HepG2 (cell line): ENCODE measurements around the gene PLPP3. TPM values are rescaled to one million over a fixed set of nuclear protein-coding genes. Genes with fewer than 3 reads are reported as not detected.

ENCODE experiments used
- CBFB ChIP-seq: sonication (generic); formaldehyde crosslinking; IDR thresholded peaks from 2 replicates; pipeline ENCODE4 v1.4.0; 2020; ENCODE audit warnings: missing genetic modification reagents
- GPN1 ChIP-seq: sonication (generic); formaldehyde crosslinking; IDR thresholded peaks from 2 replicates; pipeline ENCODE4 v1.5.1; 2020; ENCODE audit warnings: missing genetic modification reagents, borderline replicate concordance
- IKZF1 ChIP-seq: fragments of 450-650 bp; IDR thresholded peaks from 2 replicates; pipeline ENCODE4 v1.7.1; 2016
- MTF2 ChIP-seq: sonication (generic); formaldehyde crosslinking; IDR thresholded peaks from 2 replicates; pipeline ENCODE4 v1.5.0; 2020; ENCODE audit warnings: missing genetic modification reagents, borderline replicate concordance
- NAIF1 ChIP-seq: sonication (generic); formaldehyde crosslinking; IDR thresholded peaks from 2 replicates; pipeline ENCODE4 v1.5.0; 2020; ENCODE audit warnings: mild to moderate bottlenecking, missing genetic modification reagents, borderline replicate concordance
- PCBP2 ChIP-seq: fragments of 200-400 bp; formaldehyde crosslinking; optimal IDR thresholded peaks from 2 replicates; pipeline ENCODE3; 2018; ENCODE audit warnings: low read length, low read depth; ENCODE audit not compliant: poor library complexity, severe bottlenecking
- RAD21 ChIP-seq: fragments of 450-650 bp; formaldehyde crosslinking; IDR thresholded peaks from 2 replicates; pipeline ENCODE4 v1.5.0; 2020; ENCODE audit warnings: mild to moderate bottlenecking
- RBFOX2 ChIP-seq: fragments of 200-400 bp; formaldehyde crosslinking; IDR thresholded peaks from 2 replicates; pipeline ENCODE4 v1.6.1; 2017; ENCODE audit warnings: low read depth, mild to moderate bottlenecking, low read length
- SOX13 ChIP-seq, 3 experiments: fragments of 450-650 bp in 1 of 3; sonication (generic) in 1 of 3; formaldehyde crosslinking in 1 of 3; IDR thresholded peaks in 2 of 3; conservative IDR thresholded peaks in 1 of 3; 2 replicates each; pipeline versions ENCODE4 v1.5.0 to v1.6.1; 2016 to 2020; ENCODE audit warnings: antibody characterized with exemption in 1 of 3, mild to moderate bottlenecking in 1 of 3, missing compliant biosample characterization in 1 of 3, missing genetic modification reagents in 1 of 3, moderate library complexity in 1 of 3
- SRSF4 ChIP-seq: fragments of 200-400 bp; formaldehyde crosslinking; IDR thresholded peaks from one replicate; pipeline ENCODE4 v1.6.1; 2018; ENCODE audit warnings: mild to moderate bottlenecking, low read depth, low read length, moderate library complexity; ENCODE audit not compliant: poor library complexity, severe bottlenecking
- TBL1XR1 ChIP-seq: fragments of 150-350 bp; IDR thresholded peaks from 2 replicates; pipeline ENCODE4 v1.6.1; 2014; ENCODE audit warnings: borderline replicate concordance, low read length; ENCODE audit not compliant: partially characterized antibody
- WIZ ChIP-seq: sonication (generic); formaldehyde crosslinking; IDR thresholded peaks from 2 replicates; pipeline ENCODE4 v1.5.1; 2020; ENCODE audit warnings: mild to moderate bottlenecking, missing genetic modification reagents
- ZNF225 ChIP-seq: sonication (generic); formaldehyde crosslinking; IDR thresholded peaks from 2 replicates; pipeline ENCODE4 v1.4.0; 2020; ENCODE audit warnings: mild to moderate bottlenecking, missing genetic modification reagents
- ZNF235 ChIP-seq: sonication (generic); formaldehyde crosslinking; IDR thresholded peaks from 2 replicates; pipeline ENCODE4 v1.8.1; 2023; ENCODE audit warnings: mild to moderate bottlenecking, missing genetic modification reagents, borderline replicate concordance
- ZNF773 ChIP-seq: sonication (generic); formaldehyde crosslinking; IDR thresholded peaks from 2 replicates; pipeline ENCODE4 v1.4.0; 2020; ENCODE audit warnings: missing genetic modification reagents, borderline replicate concordance
- ZNF839 ChIP-seq: sonication (generic); formaldehyde crosslinking; IDR thresholded peaks from 2 replicates; pipeline ENCODE4 v1.4.0; 2020; ENCODE audit warnings: missing genetic modification reagents, mild to moderate bottlenecking, borderline replicate concordance
- polyA plus RNA-seq, 8 experiments: library from polyadenylated mRNA; depleted of rRNA in 3 of 8; stranded (reverse) in 7 of 8; unstranded in 1 of 8; fragments of >200 nt; fragmentation: Illumina TruSeq in 4 of 8; extraction: Trizol in 4 of 8; gene quantifications; 2 replicates each; pipeline versions ENCODE4 v1.2.1 to v1.2.3, GENCODE V29; 2011 to 2016; ENCODE audit warnings: low read depth in 4 of 8, missing spikeins in 1 of 8, mixed read lengths in 1 of 8; ENCODE audit not compliant: insufficient read depth in 1 of 8
- total RNA-seq, 5 experiments: library from RNA; depleted of rRNA; stranded (reverse); fragments of >200 nt; fragmentation: Illumina TruSeq; extraction: Trizol; gene quantifications; 2 replicates each; pipeline ENCODE4 v1.2.3, GENCODE V29; 2016; ENCODE audit warnings: low read depth in 1 of 5
- TF ChIP-seq, protein P1 (sequence below): sonication (generic); formaldehyde crosslinking; IDR thresholded peaks from 2 replicates; pipeline ENCODE4 v1.4.0; 2020; ENCODE audit warnings: missing genetic modification reagents, borderline replicate concordance
- TF ChIP-seq, protein P2 (sequence below): IDR thresholded peaks from 2 replicates; pipeline ENCODE4 v1.6.1; 2016; ENCODE audit warnings: low read depth, missing genetic modification reagents, missing compliant biosample characterization

The PLPP3 gene
- total and polyA plus RNA-seq, 2 of the 13 experiments (the other 11 are each of a cell fraction or from before 2014, with no cell fraction given), result 49.7 to 65.8 TPM

DNA sequence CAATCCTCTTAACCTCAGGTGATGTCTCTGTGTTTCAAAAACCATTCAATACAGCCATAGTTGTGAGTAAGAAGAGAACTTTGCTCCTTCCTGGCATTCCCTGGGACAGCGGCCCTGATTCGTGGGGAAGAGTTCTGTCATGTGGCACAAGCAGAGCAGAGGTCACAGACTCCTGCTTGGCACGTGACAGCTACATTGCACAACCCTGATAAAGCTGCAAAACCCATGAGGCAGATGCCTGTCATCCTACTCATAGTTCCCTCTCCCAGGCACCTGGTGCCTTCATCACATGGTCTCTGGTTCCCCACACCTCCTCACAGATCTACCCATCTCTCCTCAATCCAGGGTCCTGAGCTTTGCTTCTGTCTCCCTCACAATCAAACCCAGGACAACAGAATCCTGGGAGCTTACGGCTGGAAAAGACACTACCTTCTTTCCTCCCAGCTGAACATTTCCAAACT is 70.8 kb downstream of the PLPP3 start (continued):
- TF ChIP-seq ZNF225 (peak; percentile 83; the same call in 1 of the 2 replicates), WIZ (CRISPR knock-in tag) (no peak; the same call in 1 of the 2 replicates), ZNF235 (CRISPR knock-in tag) (no peak), SOX13 (IDR thresholded peaks at IDR 0.05) (peak; percentile 87), SOX13 (CRISPR knock-in tag; conservative IDR thresholded peaks at IDR 0.05 in 1 of 2, IDR thresholded peaks at IDR 0.05 in 1 of 2) (peak in 1 of 2 experiments; percentile 95; a peak in 2 of 4 replicates), SRSF4 (no peak), MTF2 (CRISPR knock-in tag) (no peak), NAIF1 (CRISPR knock-in tag) (peak; percentile 55; the same call in 1 of the 2 replicates), GPN1 (CRISPR knock-in tag) (no peak), ZNF773 (no peak), CBFB (CRISPR knock-in tag) (peak; percentile 82; the same call in 1 of the 2 replicates), IKZF1 (no peak), ZNF839 (no peak), TBL1XR1 (peak; percentile 90), PCBP2 (no peak), RBFOX2 (no peak), RAD21 (CRISPR knock-in tag) (peak; percentile 74)
- TF ChIP-seq, protein P1, sequence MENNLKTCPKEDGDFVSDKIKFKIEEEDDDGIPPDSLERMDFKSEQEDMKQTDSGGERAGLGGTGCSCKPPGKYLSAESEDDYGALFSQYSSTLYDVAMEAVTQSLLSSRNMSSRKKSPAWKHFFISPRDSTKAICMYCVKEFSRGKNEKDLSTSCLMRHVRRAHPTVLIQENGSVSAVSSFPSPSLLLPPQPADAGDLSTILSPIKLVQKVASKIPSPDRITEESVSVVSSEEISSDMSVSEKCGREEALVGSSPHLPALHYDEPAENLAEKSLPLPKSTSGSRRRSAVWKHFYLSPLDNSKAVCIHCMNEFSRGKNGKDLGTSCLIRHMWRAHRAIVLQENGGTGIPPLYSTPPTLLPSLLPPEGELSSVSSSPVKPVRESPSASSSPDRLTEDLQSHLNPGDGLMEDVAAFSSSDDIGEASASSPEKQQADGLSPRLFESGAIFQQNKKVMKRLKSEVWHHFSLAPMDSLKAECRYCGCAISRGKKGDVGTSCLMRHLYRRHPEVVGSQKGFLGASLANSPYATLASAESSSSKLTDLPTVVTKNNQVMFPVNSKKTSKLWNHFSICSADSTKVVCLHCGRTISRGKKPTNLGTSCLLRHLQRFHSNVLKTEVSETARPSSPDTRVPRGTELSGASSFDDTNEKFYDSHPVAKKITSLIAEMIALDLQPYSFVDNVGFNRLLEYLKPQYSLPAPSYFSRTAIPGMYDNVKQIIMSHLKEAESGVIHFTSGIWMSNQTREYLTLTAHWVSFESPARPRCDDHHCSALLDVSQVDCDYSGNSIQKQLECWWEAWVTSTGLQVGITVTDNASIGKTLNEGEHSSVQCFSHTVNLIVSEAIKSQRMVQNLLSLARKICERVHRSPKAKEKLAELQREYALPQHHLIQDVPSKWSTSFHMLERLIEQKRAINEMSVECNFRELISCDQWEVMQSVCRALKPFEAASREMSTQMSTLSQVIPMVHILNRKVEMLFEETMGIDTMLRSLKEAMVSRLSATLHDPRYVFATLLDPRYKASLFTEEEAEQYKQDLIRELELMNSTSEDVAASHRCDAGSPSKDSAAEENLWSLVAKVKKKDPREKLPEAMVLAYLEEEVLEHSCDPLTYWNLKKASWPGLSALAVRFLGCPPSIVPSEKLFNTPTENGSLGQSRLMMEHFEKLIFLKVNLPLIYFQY (CRISPR knock-in tag), result peak; percentile 92; the same call in 1 of the 2 replicates
- TF ChIP-seq, protein P2, sequence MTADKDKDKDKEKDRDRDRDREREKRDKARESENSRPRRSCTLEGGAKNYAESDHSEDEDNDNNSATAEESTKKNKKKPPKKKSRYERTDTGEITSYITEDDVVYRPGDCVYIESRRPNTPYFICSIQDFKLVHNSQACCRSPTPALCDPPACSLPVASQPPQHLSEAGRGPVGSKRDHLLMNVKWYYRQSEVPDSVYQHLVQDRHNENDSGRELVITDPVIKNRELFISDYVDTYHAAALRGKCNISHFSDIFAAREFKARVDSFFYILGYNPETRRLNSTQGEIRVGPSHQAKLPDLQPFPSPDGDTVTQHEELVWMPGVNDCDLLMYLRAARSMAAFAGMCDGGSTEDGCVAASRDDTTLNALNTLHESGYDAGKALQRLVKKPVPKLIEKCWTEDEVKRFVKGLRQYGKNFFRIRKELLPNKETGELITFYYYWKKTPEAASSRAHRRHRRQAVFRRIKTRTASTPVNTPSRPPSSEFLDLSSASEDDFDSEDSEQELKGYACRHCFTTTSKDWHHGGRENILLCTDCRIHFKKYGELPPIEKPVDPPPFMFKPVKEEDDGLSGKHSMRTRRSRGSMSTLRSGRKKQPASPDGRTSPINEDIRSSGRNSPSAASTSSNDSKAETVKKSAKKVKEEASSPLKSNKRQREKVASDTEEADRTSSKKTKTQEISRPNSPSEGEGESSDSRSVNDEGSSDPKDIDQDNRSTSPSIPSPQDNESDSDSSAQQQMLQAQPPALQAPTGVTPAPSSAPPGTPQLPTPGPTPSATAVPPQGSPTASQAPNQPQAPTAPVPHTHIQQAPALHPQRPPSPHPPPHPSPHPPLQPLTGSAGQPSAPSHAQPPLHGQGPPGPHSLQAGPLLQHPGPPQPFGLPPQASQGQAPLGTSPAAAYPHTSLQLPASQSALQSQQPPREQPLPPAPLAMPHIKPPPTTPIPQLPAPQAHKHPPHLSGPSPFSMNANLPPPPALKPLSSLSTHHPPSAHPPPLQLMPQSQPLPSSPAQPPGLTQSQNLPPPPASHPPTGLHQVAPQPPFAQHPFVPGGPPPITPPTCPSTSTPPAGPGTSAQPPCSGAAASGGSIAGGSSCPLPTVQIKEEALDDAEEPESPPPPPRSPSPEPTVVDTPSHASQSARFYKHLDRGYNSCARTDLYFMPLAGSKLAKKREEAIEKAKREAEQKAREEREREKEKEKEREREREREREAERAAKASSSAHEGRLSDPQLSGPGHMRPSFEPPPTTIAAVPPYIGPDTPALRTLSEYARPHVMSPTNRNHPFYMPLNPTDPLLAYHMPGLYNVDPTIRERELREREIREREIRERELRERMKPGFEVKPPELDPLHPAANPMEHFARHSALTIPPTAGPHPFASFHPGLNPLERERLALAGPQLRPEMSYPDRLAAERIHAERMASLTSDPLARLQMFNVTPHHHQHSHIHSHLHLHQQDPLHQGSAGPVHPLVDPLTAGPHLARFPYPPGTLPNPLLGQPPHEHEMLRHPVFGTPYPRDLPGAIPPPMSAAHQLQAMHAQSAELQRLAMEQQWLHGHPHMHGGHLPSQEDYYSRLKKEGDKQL (CRISPR knock-in tag), result peak; percentile 85
